Measurements from ENCODE around the gene GIT1. TPM values are rescaled to one million over a fixed set of nuclear protein-coding genes. Genes with fewer than 3 reads are reported as not detected.

GIT1 gene
- total RNA-seq = 31.9 TPM
- long read RNA-seq, transcript GIT1-201 (20 exons, 3,768 nt) = major isoform, 49 of 86 reads
- long read RNA-seq, partial matches to known transcripts = 19 of 86 reads
- long read RNA-seq, other reads (novel, unspliced or antisense) = 16 of 86 reads

GRCh38 chr17:29589524-29590410, at the start of gene GIT1:
Gene GIT1 (minus strand): TSS chr17:29589648. CDS start chr17:29589378, 270 bp downstream.
- peaks cover 88% of the 10 kb centered on the region for H3K4me1 ChIP-seq

GRCh38 chr17:29633886-29634285, 44.4 kb upstream of the GIT1 start:
- no peak overlapping the region for H3K27ac ChIP-seq (replicated peaks)
- H3K9me3 ChIP-seq (replicated peaks) = no peaks in the 10 kb centered on the region
- DNase-seq = no peak
- peaks cover 68% of the 10 kb centered on the region for H3K36me3 ChIP-seq
- no peak for TF ChIP-seq CTCF (IDR thresholded peaks at IDR 0.05; ENCODE audit: borderline replicate concordance)
- H3K4me3 ChIP-seq = no peak overlapping the region
- no peaks in the 10 kb centered on the region for H3K27me3 ChIP-seq (ENCODE audit: low read depth)
- intact Hi-C loops (cut with micrococcal nuclease) = loop anchor here (10.0 kb wide), 1 partner anchor 141 kb away; no protein-coding TSS in a partner anchor
- H3K4me1 ChIP-seq = peaks cover 24% of the 10 kb centered on the region

More at GRCh38 chr17:29589524-29590410, at the start of gene GIT1:
- H3K4me3 ChIP-seq = peak within 1 kb of the TSS; percentile 95
- TF ChIP-seq CTCF (IDR thresholded peaks at IDR 0.05; ENCODE audit: borderline replicate concordance) = peak; percentile 13
- peak within 1 kb of the TSS; percentile 93 for H3K27ac ChIP-seq (replicated peaks)
- H3K9me3 ChIP-seq (replicated peaks) = no peaks in the 10 kb centered on the region
- H3K27me3 ChIP-seq (ENCODE audit: low read depth) = no peaks in the 10 kb centered on the region
- peak; percentile 89 for DNase-seq
- intact Hi-C loops (cut with micrococcal nuclease) = no loop called here
- no peaks in the 10 kb centered on the region for H3K36me3 ChIP-seq

GRCh38 chr17:29630630-29631193, 41.3 kb upstream of the GIT1 start:
- no peaks in the 10 kb centered on the region for H3K27me3 ChIP-seq (ENCODE audit: low read depth)
- no peak for TF ChIP-seq CTCF (IDR thresholded peaks at IDR 0.05; ENCODE audit: borderline replicate concordance)
- intact Hi-C loops (cut with micrococcal nuclease) = loop anchor here (10.0 kb wide), 1 partner anchor 144 kb away; no protein-coding TSS in a partner anchor
- no peak for DNase-seq
- no peaks in the 10 kb centered on the region for H3K9me3 ChIP-seq (replicated peaks)
- no peak overlapping the region for H3K27ac ChIP-seq (replicated peaks)
- H3K4me3 ChIP-seq = no peak overlapping the region
- peaks cover 58% of the 10 kb centered on the region for H3K36me3 ChIP-seq
- peaks cover 37% of the 10 kb centered on the region for H3K4me1 ChIP-seq

- no peak for DNase-seq
- no peak for TF ChIP-seq CTCF (IDR thresholded peaks at IDR 0.05; ENCODE audit: borderline replicate concordance)
- H3K27ac ChIP-seq (replicated peaks) = no peak overlapping the region
- peaks cover 50% of the 10 kb centered on the region for H3K36me3 ChIP-seq
- H3K27me3 ChIP-seq (ENCODE audit: low read depth) = no peaks in the 10 kb centered on the region
- intact Hi-C loops (cut with micrococcal nuclease) = loop anchor here (10.0 kb wide), 1 partner anchor 145 kb away; no protein-coding TSS in a partner anchor
- no peak overlapping the region for H3K4me3 ChIP-seq
- H3K9me3 ChIP-seq (replicated peaks) = no peaks in the 10 kb centered on the region
- peaks cover 45% of the 10 kb centered on the region for H3K4me1 ChIP-seq
Measured at GRCh38 chr17:29629839-29630238, 40.4 kb upstream of the GIT1 start.

GRCh38 chr17:29628644-29629043, 39.2 kb upstream of the GIT1 start:
- Histone ChIP-seq H3K27me3 (ENCODE audit: low read depth) (no peaks in the 10 kb centered on the region), H3K4me3 (no peak overlapping the region), H3K27ac (replicated peaks) (peak overlapping the region; percentile 55), H3K36me3 (peaks cover 38% of the 10 kb centered on the region), H3K4me1 (peaks cover 42% of the 10 kb centered on the region), H3K9me3 (replicated peaks) (no peaks in the 10 kb centered on the region)
- intact Hi-C loops (cut with micrococcal nuclease) = no loop called here
- DNase-seq = no peak
- no peak for TF ChIP-seq CTCF (IDR thresholded peaks at IDR 0.05; ENCODE audit: borderline replicate concordance)
